NCI-H345 treated with DMSO at 0.1 percent for 48 hours (cell line): ENCODE results near the gene COG7.
"Not testable (repeated sequence)": the region's sequence is repeated elsewhere in the genome, so short reads cannot be mapped to it uniquely, and the experiment has no call there.

Experiments
- DNase-seq: peaks from one replicate; lab custom pipeline; 2025; ENCODE audit not compliant: unreplicated experiment; lab: John Stamatoyannopoulos, UW

COG7 gene

DNA sequence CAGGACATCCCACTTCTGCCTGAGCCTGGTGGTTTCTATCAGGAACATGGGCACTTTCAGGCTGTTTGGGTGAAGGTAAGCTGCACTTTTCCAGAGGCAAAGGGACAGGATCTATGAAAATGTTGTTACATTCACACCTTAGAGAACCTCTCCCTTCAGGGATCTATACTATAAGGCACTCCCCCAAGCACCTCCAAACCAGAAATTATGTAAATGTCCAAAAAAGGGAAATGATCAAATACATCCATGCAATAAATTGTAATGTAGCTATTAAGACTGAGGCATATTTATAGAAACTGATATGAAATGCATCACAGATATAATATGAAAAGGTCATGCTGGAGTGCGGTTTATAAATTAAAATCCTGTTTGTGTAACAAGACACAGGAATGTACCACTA is 23.3 kb upstream of the COG7 start:
- DNase-seq, result no peak

DNA sequence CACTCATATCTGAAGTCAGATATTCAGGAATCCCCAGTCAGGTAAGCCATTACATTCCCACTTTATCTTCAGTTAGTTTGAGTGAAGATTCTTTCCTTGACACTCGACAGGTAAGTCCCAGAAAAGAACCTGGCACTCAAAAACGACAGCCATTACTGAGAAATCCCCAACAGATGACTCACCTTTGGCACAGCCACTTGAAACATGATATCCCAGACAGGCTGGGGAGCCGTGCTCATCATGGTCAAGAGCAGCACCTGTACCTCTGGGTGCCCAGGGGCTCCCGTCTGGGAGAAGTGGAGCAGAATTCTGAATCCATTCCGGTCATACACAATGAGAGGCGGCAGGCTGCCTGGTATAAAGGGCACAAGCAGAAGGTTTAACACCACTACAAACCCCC is 16.8 kb upstream of the COG7 start:
- DNase-seq, result peak; percentile 12

DNA sequence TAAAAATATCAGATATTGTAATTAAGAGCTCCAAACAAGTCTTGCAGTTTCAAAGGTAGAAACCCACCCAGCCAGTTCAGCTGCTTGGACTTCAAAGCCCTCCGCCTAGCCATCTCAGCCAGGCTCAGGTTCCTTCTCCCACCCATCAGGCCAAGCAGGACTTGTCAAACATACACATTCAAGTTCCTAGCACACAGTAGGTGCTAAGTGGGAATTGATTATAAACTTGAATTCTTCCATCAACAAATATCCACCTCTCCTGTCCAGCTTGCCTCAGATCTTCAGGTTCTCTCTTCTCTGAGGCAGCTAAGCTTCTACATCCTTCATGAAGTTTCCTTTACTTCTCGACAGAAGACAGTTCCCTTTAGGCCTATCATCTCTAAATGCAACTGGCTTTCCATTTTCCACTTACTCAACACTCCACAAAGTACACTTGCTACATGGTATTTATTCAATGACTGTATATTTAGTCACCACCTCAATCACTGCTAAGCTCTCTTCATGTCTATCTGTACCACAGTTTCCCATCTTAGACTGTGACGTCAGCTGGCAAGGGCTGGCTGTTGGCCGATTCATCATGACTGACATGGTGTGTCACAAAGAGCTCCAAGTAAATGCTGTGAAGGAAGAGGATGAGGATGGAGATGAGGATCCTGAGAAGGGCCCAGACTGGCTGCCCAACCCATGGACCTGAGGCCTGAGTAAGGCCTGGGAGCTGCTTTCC is 13.3 kb upstream of the COG7 start:
- DNase-seq, result no peak

DNA sequence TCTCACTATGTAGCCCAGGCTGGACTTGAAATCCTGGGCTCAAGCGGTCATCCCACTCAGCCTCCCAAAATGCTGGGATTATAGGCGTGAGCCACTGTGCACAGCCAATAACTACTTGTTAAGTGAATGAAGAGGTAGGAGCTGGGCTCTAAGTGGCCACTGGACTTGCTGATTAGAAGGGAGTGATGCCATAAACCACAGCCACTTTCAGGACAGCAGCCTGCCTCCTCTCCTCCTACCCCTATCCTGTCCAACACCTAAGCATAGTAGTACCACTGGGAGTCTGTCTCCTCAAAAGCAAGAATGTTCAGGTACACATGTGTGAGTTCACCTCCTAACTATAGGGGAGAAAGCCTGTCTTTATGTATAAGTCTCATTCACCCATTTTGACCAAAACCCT is 12.2 kb upstream of the COG7 start:
- DNase-seq, result no peak

DNA sequence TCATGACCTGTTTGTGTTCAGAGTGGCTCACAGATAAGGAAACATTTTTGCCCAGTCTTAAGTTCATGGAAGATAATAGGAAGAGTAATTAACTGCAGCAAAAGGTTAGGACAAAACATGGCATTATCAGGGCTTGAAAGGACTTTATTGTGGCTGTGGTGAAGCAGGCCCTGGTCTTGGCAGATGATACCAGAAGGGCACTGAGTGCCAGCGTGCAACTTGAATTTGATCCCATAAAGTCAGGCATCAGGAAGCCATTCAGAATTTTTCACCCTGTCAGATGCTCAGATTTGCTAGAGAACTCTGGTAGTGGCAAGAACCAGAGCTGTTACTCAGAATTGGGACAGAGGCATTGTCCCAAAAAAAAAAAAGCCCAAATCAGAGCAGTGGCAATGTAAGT is 11.2 kb upstream of the COG7 start:
- DNase-seq, result no peak

DNA sequence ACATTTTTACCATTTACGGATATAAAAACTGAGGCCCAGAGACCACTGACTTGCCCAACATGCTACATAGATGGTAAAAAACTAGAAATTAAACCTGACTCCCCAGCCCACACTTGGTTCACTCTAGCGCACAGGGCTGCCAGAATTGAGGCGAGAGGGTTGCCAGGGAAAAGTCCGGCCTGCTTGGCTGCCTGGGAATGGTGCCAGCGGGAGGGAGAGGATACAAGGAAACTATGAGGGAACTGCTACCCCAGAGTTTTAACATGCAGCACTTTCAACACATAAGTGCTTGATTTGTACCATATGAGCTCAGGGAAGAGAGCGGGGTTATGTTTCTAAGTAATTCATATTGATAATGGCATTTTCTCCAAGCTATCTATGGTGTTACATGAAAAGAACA is 10.0 kb upstream of the COG7 start:
- not testable (repeated sequence) for DNase-seq

DNA sequence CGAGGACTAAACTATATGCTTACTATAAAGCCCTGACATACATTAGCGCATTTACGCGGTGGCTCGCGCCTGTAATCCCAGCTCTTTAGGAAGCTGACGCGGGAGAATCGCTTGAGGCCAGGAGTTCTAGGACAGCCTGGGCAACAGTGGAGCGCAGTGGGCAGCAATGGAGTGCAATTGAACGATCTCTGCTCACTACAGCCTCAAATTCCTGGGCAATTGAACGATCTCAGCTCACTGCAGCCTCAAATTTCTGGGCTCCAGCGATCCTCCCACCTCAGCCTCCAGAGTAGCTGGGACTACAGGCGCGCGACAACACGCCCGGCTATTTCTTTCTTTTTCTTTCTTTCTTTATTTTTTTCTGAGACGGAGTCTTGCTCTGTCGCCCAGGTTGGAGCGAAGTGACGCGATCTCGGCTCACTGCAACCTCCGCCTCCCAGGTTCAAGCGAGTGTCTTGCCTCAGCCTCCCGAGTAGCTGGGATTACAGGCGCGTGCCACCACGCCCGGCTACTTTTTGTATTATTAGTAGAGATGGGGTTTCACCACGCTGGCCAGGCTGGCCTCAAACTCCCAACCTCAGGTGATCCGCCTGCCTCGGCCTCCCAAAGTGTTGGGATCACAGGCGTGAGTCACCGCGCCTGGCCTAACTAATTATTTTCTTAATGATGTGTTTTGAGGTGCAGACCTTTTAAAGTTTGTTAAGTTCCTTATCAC is 506 bp upstream of the COG7 start:
- no peak for DNase-seq

DNA sequence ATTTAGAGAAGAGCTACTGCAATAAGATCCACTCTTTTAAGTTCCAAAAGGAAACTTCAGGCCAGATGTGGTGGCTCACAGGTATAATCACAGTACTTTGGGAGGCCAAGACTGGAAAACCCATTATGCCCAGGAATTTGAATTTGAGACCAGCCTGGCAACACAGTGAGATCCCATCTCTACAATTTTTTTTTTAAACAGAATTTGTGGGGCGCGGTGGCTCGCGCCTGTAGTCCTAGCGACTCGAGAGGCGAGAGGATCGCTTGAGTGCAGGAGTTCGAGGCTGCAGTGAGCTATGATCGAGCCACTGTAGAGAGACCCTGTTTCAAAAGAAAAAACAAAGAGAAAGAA is 793 bp downstream of the COG7 start:
- DNase-seq, result no peak

DNA sequence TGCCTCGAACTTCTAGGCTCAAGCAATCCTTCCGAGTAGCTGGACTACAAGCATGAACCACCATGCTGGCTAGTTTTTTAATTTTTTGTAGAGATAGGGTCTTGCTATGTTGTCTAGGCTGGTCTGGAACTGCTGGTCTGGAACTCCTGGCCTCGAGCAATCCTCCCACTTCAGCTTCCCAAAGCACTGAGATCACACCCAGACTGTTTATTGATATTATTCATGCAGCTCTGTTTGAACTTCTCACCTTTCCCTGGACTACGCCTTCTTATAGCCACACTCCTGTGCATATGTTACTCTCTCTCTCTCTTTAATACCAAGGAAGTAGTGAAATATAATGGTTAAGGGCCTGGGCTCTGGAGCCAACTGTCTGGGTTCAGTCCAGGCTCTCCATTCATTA is 4.6 kb downstream of the COG7 start:
- DNase-seq, result no peak

DNA sequence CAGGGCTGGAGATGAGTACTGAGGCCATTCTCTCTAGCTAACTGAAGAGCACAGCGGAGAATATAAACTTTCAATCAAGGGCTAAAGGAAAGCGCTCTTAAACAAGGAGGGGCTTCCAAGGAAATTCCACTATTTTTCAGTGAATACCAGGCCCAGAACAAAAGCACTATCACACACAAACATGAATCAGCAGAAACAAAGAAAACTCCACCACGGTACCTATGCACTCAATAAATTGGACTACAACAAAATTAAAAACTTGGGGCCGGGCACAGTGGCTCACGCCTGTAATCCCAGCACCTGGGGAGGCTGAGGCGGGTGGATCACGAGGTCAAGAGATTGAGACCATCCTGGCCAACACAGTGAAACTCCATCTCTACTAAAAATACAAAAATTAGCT is 15.4 kb downstream of the COG7 start:
- not testable (repeated sequence) for DNase-seq

DNA sequence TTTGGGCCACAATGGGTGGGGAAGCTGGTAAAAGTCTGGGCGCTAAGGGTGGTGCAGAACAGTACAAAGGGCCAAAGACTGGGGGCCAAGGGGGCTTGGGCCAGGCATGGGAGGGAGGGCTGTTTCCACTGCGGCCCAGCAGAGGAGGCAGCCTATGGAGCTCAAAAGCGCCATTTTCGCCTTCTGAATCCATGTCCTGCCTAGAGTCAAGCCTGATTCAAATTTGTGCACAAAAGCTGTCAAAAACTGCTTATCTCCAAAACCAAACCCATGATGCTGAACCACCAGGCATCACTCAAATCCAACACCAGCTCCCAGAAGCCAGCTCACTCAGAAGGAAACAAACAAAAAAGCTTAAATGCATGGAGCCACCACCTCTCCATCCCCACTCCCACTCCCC is 16.0 kb downstream of the COG7 start:
- DNase-seq, result no peak

DNA sequence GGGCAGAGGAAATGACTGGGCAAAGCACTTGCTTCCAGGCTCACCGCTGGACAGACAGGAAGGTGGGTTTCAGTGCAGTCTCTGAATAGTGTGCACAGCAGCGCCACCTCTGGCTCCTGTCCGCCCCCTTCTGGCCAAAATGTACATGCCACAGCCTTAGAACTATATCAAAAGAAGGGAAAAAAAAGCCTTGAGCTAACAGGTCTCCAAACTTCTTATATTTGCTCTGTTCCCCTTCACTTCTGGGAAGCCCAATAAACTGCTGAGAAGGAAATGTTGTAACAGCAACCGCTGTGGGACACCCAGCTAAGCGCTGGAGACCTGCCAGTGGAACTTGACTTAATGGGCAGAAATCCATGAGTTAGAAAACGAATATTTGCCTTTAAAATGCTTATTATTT is 17.5 kb downstream of the COG7 start:
- peak; percentile 13 for DNase-seq

DNA sequence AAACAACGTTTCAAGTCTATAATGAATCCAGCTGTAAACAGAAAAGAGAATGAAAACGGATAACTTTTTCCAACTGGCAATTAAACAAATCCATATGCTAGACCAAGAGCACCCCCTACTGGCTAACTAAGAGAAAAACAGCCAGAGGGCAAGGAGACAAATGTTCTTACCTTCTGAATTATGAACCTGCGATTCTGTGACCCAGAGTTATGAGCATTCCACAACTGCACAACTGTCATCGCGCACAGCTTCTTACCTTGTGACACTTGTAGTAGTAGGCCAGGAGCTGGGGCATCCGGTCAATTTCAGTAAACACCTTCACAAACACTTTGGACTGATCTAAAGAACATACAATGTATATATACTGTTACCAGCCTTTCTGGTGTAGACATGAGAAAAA is 18.6 kb downstream of the COG7 start:
- peak; percentile 54 for DNase-seq

DNA sequence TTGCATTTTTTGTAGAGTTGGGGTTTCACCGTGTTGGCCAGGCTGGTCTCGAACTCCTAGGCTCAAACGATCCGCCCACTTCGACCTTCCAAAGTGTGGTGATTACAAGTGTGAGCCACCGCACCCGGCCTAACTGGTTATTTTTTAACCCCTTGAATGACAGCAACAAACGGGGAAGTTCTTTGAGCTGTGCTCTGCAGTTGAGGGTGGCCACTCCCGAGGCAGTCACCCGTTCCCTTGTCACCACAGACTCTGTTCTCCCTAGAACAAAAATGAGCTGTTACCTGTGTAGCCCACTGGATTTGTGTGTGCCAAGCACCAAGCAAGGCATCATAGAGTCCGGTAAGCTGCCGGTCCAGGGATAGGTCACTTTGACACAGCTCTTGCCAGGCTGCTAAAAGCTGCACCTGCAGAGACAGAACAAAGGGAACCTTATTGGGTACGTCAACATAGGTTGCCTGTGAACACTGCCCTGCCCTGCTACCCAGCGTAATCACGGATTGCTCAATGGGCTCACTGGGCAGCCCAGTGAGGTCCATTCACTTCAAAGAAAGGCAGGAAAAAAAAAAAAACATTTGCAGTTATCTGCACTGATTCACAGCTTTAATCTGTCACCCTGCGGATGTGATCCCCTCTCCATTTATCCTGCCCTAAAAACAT is 19.6 kb downstream of the COG7 start:
- DNase-seq, result no peak

DNA sequence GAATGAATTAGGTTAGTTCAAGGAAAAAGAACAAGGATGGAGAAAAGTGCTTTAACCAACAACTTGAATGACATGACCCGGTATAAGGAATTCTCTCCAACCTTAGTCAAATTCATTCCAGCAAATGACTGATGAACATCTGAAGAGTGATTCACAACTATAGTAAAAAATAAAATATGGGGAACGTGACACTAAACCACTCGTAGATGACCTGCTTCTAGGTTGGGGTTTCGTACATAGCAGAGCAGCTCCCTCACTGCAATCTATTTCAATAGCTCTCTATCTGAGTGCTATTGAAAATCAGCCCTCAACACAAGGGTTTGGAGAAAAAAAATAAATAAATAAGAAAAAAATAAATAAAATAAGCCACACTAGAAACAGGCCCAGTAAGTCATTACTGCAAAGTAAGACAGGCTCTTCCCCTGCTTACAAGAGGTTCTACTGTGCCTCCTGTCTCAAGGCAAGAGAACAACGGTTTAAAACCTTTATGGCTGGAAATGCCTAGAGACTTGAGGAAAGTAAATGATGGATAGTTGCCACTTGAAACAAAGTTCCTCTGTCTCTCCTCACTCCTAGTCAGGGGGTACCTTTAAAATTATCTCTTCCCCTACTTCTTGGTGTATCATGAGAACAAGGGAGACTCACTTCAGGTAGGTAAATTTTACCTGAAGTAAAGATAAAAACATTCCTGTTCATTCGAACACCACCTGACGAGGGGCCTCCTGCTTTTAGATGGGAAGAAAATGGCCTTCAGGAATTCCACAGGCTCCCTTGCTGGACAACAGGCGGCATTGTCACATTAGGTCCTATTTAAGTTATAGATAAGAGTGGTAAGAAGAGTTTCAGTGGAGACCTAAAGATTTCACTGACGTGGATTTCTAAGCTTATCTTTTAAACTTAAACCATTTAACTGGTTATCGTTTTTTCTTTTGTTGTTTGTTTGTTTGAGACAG is 20.5 kb downstream of the COG7 start:
- DNase-seq, result no peak

DNA sequence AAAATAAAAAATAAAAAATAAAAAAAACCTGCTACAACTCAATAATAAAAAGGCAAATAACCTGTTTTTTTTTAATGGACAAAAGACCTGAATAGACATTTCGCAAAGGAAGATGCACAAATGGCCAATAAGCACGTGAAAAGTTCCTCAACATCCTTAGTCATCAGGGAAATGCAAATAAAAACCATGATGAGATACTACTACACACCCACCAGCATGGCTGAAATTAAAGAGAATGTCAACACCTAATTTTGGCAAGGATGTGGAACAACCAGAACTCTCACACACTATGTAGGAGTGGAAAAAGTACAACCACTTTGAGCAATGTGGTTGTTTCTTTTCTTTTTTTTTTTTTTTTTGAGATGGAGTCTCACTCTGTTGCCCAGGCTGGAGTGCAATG is 24.6 kb downstream of the COG7 start:
- DNase-seq, result no peak

DNA sequence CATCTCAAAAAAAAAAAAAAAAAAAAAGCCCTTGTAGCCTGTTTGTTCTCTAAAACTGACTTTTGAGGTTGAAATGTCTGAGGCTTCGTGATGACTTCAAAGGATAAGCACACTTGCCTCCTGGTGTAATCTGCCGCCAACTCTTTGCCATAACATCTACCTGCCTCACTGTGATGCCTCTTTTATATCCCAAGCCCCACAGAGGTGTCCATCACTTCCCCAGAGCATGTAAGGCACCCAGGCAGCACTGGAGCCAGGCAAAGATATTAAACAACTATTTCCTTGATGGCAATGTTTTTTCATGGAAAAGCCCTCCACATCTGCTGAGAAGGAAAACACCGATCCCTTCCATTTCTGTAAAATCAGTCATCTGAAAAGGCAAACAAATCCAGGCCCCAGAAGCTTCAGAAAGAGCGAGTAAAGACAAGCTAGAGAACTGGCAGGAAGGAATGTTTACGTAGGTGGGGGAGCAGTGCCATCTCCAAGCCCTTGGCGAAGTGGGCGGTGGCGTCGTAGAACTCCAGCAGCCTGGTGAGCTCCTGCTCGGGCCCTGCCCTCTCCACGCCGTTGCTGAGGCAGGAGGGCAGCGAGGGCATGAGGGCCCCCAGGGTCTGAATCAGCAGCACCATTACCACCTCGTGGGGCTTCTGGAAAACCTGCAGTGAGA is 28.6 kb downstream of the COG7 start:
- peak; percentile 10 for DNase-seq

DNA sequence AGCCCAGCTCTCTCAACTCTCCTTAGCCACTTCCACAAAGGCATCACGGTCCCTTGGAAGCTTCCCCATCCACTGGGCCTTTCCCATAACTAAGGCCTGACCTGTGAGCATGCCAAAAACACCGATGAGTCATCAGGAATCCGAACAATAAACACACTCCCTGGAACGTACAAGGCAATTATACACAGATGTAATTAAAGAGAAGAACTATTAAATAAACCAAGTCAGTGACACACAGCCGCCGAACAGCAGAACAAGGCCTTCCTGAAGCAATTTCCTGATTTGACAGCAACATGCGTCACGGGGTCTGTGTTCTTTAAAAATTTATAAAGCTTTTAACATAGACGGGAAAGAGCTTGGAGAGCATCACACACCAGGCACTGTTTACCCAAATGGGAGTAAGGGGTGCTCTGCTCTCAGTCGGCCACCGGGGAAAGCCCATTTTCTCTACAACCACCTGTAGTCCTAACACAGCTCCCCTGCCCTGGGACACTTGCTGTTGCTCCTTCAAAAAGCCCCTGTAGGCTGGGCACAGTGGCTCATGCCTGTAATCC is 29.4 kb downstream of the COG7 start:
- no peak for DNase-seq

DNA sequence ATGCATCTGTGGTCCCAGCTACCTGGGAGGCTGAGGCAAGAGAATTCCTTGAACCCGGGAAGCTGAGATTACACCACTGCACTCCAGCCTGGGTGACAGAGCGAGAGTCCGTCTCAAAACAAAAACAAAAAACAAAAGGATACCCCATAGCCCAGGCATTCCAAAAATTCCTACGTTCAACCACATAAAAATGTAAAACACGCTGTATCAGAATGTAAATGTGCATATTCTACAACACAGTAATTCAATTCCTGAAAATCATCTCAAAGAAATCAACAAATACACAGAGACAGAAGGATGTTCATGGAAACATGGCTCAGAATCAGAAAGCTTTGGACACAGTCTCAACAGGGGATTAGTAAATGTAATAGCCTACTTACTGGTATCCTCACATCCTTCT is 33.0 kb downstream of the COG7 start:
- DNase-seq, result no peak

DNA sequence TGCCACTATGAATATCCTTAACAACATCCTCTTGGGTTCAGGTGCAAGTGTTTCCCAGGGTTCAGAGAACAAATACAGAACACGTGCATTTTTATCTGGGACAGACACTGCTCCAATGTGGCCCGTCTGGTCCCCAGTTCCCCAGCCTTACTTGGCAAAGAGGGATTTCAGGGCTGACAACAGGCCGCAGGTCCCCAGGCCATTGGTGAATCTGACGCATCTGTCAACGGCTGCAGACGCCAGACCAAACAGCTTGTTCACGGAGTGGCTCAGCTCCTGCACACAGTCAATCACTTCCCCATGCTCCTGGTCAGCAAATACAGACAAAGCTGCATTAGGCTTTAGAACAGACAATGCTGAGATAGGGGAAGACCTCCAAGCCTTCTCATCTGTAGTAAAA is 36.2 kb downstream of the COG7 start:
- DNase-seq, result no peak

DNA sequence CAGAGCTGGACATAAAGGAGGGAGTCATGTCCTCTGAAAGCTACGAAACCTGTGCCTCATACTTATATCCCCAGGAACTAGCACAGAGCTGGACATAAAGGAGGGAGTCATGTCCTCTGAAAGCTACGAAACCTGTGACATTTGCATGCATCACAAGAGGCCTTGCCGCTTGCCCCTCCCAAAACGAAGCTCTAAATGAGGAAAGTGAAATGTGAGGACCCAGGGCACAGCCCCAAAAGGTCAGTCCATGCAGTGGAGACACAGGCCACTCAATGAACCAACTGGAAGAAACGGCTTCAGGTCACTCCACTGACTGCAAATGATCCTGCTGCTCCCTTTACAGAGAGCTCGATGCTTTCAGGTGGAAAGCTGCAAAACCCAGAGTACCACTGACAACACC is 38.3 kb downstream of the COG7 start:
- DNase-seq, result no peak
